ENCODE measurements around the gene TMEM61. TPM values are rescaled to one million over a fixed set of nuclear protein-coding genes. Genes with fewer than 3 reads are reported as not detected.
"Not testable (repeated sequence)": the region's sequence is repeated elsewhere in the genome, so short reads cannot be mapped to it uniquely, and the experiment has no call there.

Gene TMEM61
- total RNA-seq, 1 experiment from 2014 or later: 5.0 TPM

- CTCF ChIA-PET: interaction anchor here (0.5 to 2.4 kb wide), 21 partner anchors 10 to 900 kb away, joined by 3 to 31 read pairs (median 3); partner anchors contain the start of gene BSND
- Histone ChIP-seq H3K4me1 (replicated peaks; ENCODE audit: insufficient read depth) (no peaks in the 10 kb centered on the region), H3K27me3 (ENCODE audit: insufficient read depth, low read depth) (no peaks in the 10 kb centered on the region), H3K9me2 (ENCODE audit: insufficient read depth) (no peaks in the 10 kb centered on the region), H3K4me3 (no peak overlapping the region), H3K27ac (no peak overlapping the region), H3K9me3 (ENCODE audit: insufficient read depth, low read depth) (no peaks in the 10 kb centered on the region), H3K36me3 (ENCODE audit: low read depth) (no peaks in the 10 kb centered on the region), H2AFZ (peak overlapping the region; percentile 66; the same call in 1 of the 2 replicates), H3K79me2 (ENCODE audit: low read depth) (no peaks in the 10 kb centered on the region), H4K20me1 (ENCODE audit: insufficient read depth) (no peaks in the 10 kb centered on the region), H3K4me2 (no peak overlapping the region), H3F3A (ENCODE audit: insufficient read depth, low read depth) (no peaks in the 10 kb centered on the region)
- no TSS peak for BruUV-seq (replicated peaks)
- DNase-seq: peak; percentile 82 to 92
- POLR2A ChIA-PET (ENCODE audit: unreplicated experiment): interaction anchor here (0.5 kb wide), 2 partner anchors 71 to 390 kb away, joined by 4 read pairs; no protein-coding TSS in a partner anchor
- intact Hi-C loops (cut with micrococcal nuclease; ENCODE audit: unreplicated experiment): loop anchor here (1.0 to 10.0 kb wide), 6 partner anchors 25 to 533 kb away; partner anchors contain the start of gene TTC22
- TF ChIP-seq, protein P1, sequence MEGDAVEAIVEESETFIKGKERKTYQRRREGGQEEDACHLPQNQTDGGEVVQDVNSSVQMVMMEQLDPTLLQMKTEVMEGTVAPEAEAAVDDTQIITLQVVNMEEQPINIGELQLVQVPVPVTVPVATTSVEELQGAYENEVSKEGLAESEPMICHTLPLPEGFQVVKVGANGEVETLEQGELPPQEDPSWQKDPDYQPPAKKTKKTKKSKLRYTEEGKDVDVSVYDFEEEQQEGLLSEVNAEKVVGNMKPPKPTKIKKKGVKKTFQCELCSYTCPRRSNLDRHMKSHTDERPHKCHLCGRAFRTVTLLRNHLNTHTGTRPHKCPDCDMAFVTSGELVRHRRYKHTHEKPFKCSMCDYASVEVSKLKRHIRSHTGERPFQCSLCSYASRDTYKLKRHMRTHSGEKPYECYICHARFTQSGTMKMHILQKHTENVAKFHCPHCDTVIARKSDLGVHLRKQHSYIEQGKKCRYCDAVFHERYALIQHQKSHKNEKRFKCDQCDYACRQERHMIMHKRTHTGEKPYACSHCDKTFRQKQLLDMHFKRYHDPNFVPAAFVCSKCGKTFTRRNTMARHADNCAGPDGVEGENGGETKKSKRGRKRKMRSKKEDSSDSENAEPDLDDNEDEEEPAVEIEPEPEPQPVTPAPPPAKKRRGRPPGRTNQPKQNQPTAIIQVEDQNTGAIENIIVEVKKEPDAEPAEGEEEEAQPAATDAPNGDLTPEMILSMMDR (conservative IDR thresholded peaks at IDR 0.05): peak; percentile 93
- TF ChIP-seq EZH2 (IDR thresholded peaks at IDR 0.05; ENCODE audit: low read depth): no peak
These were observed 41.6 kb downstream of the TMEM61 start for GRCh38 chr1:55021942-55022546.

DNA sequence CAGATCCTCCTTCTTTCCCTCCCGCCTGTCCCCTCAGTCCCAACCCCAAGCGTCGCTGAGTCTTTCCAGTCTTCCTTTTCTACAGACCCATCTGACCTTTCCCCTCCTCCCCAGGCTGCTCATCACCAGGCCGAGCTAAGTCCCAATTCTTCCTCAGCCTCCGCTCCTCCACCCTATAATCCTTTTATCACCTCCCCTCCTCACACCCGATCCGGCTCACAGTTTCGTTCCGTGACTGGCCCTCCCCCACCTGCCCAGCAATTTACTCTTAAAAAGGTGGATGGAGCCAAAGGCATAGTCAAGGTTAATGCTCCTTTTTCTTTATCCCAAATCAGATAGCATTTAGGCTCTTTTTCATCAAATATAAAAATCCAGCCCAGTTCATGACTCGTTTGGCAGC lies 43.7 kb downstream of the TMEM61 start:
- H3K4me3 ChIP-seq; H3K36me3 ChIP-seq (ENCODE audit: low read depth); BruUV-seq (replicated peaks); H3K27ac ChIP-seq; H2AFZ ChIP-seq; DNase-seq; H3K9me3 ChIP-seq (ENCODE audit: insufficient read depth, low read depth); H3K27me3 ChIP-seq (ENCODE audit: insufficient read depth, low read depth); H3K4me1 ChIP-seq (replicated peaks; ENCODE audit: insufficient read depth); CTCF ChIA-PET; H3K9me2 ChIP-seq (ENCODE audit: insufficient read depth); H3F3A ChIP-seq (ENCODE audit: insufficient read depth, low read depth); POLR2A ChIA-PET (ENCODE audit: unreplicated experiment); H3K79me2 ChIP-seq (ENCODE audit: low read depth); H4K20me1 ChIP-seq (ENCODE audit: insufficient read depth); H3K4me2 ChIP-seq: not testable (repeated sequence)
- intact Hi-C loops (cut with micrococcal nuclease; ENCODE audit: unreplicated experiment): loop anchor here (10.0 kb wide), 1 partner anchor 219 kb away; the partner anchor contains the start of gene TTC22

DNA sequence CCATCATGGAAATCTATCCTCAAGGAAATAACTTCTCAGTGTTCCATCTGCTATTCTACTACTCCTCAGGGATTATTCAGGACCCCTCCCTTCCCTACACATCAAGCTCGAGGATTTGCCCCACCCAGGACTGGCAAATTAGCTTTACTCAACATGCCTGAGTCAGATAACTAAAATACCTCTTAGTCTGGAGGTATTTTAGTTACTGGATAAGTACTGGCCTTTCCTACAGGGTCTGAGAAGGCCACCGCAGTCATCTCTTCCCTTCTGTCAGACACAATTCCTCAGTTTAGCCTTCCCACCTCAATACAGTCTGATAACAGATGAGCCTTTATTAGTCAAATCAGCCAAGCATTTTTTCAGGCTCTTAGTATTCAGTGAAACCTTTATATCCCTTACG lies 46.3 kb downstream of the TMEM61 start:
- H2AFZ ChIP-seq; DNase-seq; H3F3A ChIP-seq (ENCODE audit: insufficient read depth, low read depth); H3K4me3 ChIP-seq; H3K9me3 ChIP-seq (ENCODE audit: insufficient read depth, low read depth); POLR2A ChIA-PET (ENCODE audit: unreplicated experiment); H3K9me2 ChIP-seq (ENCODE audit: insufficient read depth); H4K20me1 ChIP-seq (ENCODE audit: insufficient read depth); H3K4me2 ChIP-seq; H3K79me2 ChIP-seq (ENCODE audit: low read depth); CTCF ChIA-PET; H3K27ac ChIP-seq; H3K4me1 ChIP-seq (replicated peaks; ENCODE audit: insufficient read depth); H3K36me3 ChIP-seq (ENCODE audit: low read depth); BruUV-seq (replicated peaks); H3K27me3 ChIP-seq (ENCODE audit: insufficient read depth, low read depth): not testable (repeated sequence)
- intact Hi-C loops (cut with micrococcal nuclease; ENCODE audit: unreplicated experiment): loop anchor here (10.0 kb wide), 1 partner anchor 222 kb away; the partner anchor contains the start of gene TTC22

GRCh38 chr1:55031098-55031497 lies 50.7 kb downstream of the TMEM61 start:
- H4K20me1 ChIP-seq (ENCODE audit: insufficient read depth); BruUV-seq (replicated peaks); H3F3A ChIP-seq (ENCODE audit: insufficient read depth, low read depth); H2AFZ ChIP-seq; H3K9me2 ChIP-seq (ENCODE audit: insufficient read depth); H3K4me3 ChIP-seq; H3K36me3 ChIP-seq (ENCODE audit: low read depth); H3K79me2 ChIP-seq (ENCODE audit: low read depth); intact Hi-C loops (cut with micrococcal nuclease; ENCODE audit: unreplicated experiment); H3K4me1 ChIP-seq (replicated peaks; ENCODE audit: insufficient read depth); H3K27ac ChIP-seq; H3K4me2 ChIP-seq; POLR2A ChIA-PET (ENCODE audit: unreplicated experiment); H3K9me3 ChIP-seq (ENCODE audit: insufficient read depth, low read depth); CTCF ChIA-PET; DNase-seq; H3K27me3 ChIP-seq (ENCODE audit: insufficient read depth, low read depth): not testable (repeated sequence)
